Gastrocnemius medialis (tissue), 4 donors: ENCODE data around the gene CRYGN.

ENCODE experiments used
- CTCF ChIP-seq, 5 experiments: fragments of 450-650 bp in 3 of 5; fragments of 200-600 bp in 2 of 5; sonication (generic) in 2 of 5; IDR thresholded peaks in 4 of 5; conservative IDR thresholded peaks in 1 of 5; 1 replicate in 4 of 5; 2 replicates in 1 of 5; pipeline ENCODE4 v1.5.1; 2016 to 2019; ENCODE audit warnings: antibody characterized with exemption in 5 of 5, mild to moderate bottlenecking in 3 of 5, moderate library complexity in 3 of 5
- POLR2A ChIP-seq, 2 donors: fragments of 450-650 bp; IDR thresholded peaks; one replicate each; pipeline ENCODE4 v1.6.1; 2017; ENCODE audit warnings: antibody characterized with exemption in 2 of 2, mild to moderate bottlenecking in 2 of 2, moderate library complexity in 2 of 2

- TF ChIP-seq CTCF (IDR thresholded peaks at IDR 0.05 in 4 of 5, conservative IDR thresholded peaks at IDR 0.05 in 1 of 5) (no peak), POLR2A (IDR thresholded peaks at IDR 0.05) (no peak)
Observed at GRCh38 chr7:151432658-151433521, 7.1 kb downstream of the CRYGN start.
